GM06990 (cell line): ENCODE results near the gene OR1I1.

ENCODE experiments used
- DNase-seq: peaks from one replicate; pipeline ENCODE4 v3.0.0-alpha.2; 2011; ENCODE audit not compliant: insufficient read length; ENCODE audit errors: extremely low read depth
- H3K27me3 ChIP-seq: replicated peaks from 2 replicates; pipeline ENCODE4 v1.6.0; 2011; ENCODE audit warnings: low read length; ENCODE audit not compliant: control insufficient read depth, insufficient read depth
- H3K36me3 ChIP-seq: 2 replicates; pipeline ENCODE4 v1.5.1; 2011; ENCODE audit warnings: low read length; ENCODE audit not compliant: control insufficient read depth, insufficient read depth
- H3K4me3 ChIP-seq: replicated peaks from 2 replicates; pipeline ENCODE4 v1.5.1; 2011; ENCODE audit warnings: low read depth, mild to moderate bottlenecking, control low read depth, low read length
- CTCF ChIP-seq: IDR thresholded peaks from 2 replicates; pipeline ENCODE4 v1.5.1; 2011; ENCODE audit warnings: low read length, control low read depth, mild to moderate bottlenecking, inconsistent platforms; ENCODE audit not compliant: insufficient read depth, poor library complexity, severe bottlenecking

OR1I1 gene

GRCh38 chr19:15141143-15141542 lies 59.1 kb downstream of the OR1I1 start:
- TF ChIP-seq CTCF, result no peak
- no peaks in the 10 kb centered on the region for H3K27me3 ChIP-seq
- no peak overlapping the region for H3K4me3 ChIP-seq
- DNase-seq, result no peak
- H3K36me3 ChIP-seq, result no peaks in the 10 kb centered on the region

- no peak for TF ChIP-seq CTCF
- Histone ChIP-seq H3K4me3 (no peak overlapping the region), H3K27me3 (no peaks in the 10 kb centered on the region; the same call in 1 of the 2 replicates), H3K36me3 (no peaks in the 10 kb centered on the region)
- no peak for DNase-seq
These were observed 60.3 kb downstream of the OR1I1 start for GRCh38 chr19:15142313-15142712.
